ENCODE results near the gene MAPKAPK2.

DNA sequence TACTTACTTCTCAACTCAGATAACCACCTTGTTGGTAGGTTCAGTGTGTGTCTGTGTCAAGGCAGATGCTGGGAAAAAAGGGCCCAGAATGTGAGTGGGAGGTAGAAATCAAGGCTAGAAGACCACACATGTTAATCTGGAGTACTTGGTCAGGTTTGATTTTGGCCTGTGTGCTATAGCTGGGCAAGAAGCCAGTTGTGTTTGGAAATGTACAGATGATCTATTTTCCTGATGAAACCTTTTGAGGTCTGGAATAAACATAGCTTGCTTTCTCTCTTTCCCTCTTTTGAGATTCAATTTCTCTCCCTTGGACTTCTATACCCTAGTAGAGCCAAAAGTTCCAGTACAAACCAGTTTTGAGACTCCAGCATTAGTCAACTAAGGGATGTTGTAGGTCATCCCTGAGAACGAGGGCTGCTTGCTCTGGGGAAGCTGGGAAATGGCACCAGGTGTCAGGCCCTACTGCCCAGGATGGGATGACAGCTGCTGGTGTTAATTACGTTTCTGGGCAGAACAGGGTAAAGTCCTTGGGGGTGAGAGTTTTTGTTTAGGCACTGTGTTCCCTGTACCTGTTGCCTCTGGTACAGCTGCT lies 15.8 kb downstream of the MAPKAPK2 start:
- TF ChIP-seq SP1 (IDR thresholded peaks at IDR 0.05; ENCODE audit: low read depth) = no peak
- TF ChIP-seq EGR1 (IDR thresholded peaks at IDR 0.05; ENCODE audit: low read depth) = no peak
- TF ChIP-seq POLR2A (IDR thresholded peaks at IDR 0.05; ENCODE audit: borderline replicate concordance, extremely low read depth, insufficient read depth, insufficient read length) = no peak
- TF ChIP-seq FOSL1 (IDR thresholded peaks at IDR 0.05; ENCODE audit: low read depth) = no peak
- TF ChIP-seq POLR2AphosphoS5 (IDR thresholded peaks at IDR 0.05; ENCODE audit: low read depth, low read length) = no peak
- no peak for TF ChIP-seq EZH2 (IDR thresholded peaks at IDR 0.05)
- TF ChIP-seq CTCF (IDR thresholded peaks at IDR 0.05 in 2 of 3, conservative IDR thresholded peaks at IDR 0.05 in 1 of 3; ENCODE audit: borderline replicate concordance in 1 of 3, insufficient read depth in 1 of 3, low read depth in 2 of 3, low read length in 2 of 3) = no peak
- no peak for TF ChIP-seq SRF (IDR thresholded peaks at IDR 0.05; ENCODE audit: low read depth)
- TF ChIP-seq ELF1 (IDR thresholded peaks at IDR 0.05; ENCODE audit: borderline replicate concordance, low read depth) = no peak
- TF ChIP-seq TCF7L2 (IDR thresholded peaks at IDR 0.05; ENCODE audit: borderline replicate concordance, extremely low read depth, insufficient read depth, insufficient read length) = no peak
- no peak for TF ChIP-seq EZH2phosphoT487 (IDR thresholded peaks at IDR 0.05; ENCODE audit: borderline replicate concordance)
- TF ChIP-seq JUND (IDR thresholded peaks at IDR 0.05) = no peak
- no peak for TF ChIP-seq MAX (IDR thresholded peaks at IDR 0.05)
- TF ChIP-seq CBX3 (IDR thresholded peaks at IDR 0.05; ENCODE audit: low read depth) = no peak
